Measurements from ENCODE around the gene IPO11. TPM values are rescaled to one million over a fixed set of nuclear protein-coding genes. Genes with fewer than 3 reads are reported as not detected.

IPO11 gene
- total RNA-seq, 1 donor from 2014 or later, result 96.0 TPM

- TF ChIP-seq CTCF (IDR thresholded peaks at IDR 0.05; ENCODE audit: unreplicated experiment), result no peak
- no peaks in the 10 kb centered on the region for H3K9me3 Mint-ChIP-seq (ENCODE audit: unreplicated experiment)
- H3K27me3 Mint-ChIP-seq (ENCODE audit: unreplicated experiment), result peaks cover 3% of the 10 kb centered on the region
- no peak overlapping the region for H3K4me3 Mint-ChIP-seq (ENCODE audit: unreplicated experiment)
- peak overlapping the region; percentile 0 for H3K27ac Mint-ChIP-seq (ENCODE audit: unreplicated experiment)
- H3K36me3 Mint-ChIP-seq (ENCODE audit: low read depth, unreplicated experiment), result no peaks in the 10 kb centered on the region
- DNase-seq (ENCODE audit: low spot score), result no peak
- no peaks in the 10 kb centered on the region for H3K4me1 Mint-ChIP-seq (ENCODE audit: unreplicated experiment)
These were observed 20.1 kb downstream of the IPO11 start for GRCh38 chr5:62432621-62433064.

GRCh38 chr5:62448528-62448927 is 36.0 kb downstream of the IPO11 start:
- H3K27me3 Mint-ChIP-seq (ENCODE audit: unreplicated experiment), result no peaks in the 10 kb centered on the region
- DNase-seq (ENCODE audit: low spot score), result no peak
- TF ChIP-seq CTCF (IDR thresholded peaks at IDR 0.05; ENCODE audit: unreplicated experiment), result no peak
- no peaks in the 10 kb centered on the region for H3K9me3 Mint-ChIP-seq (ENCODE audit: unreplicated experiment)
- no peak overlapping the region for H3K27ac Mint-ChIP-seq (ENCODE audit: unreplicated experiment)
- no peak overlapping the region for H3K4me3 Mint-ChIP-seq (ENCODE audit: unreplicated experiment)
- no peaks in the 10 kb centered on the region for H3K4me1 Mint-ChIP-seq (ENCODE audit: unreplicated experiment)
- peaks cover 7% of the 10 kb centered on the region for H3K36me3 Mint-ChIP-seq (ENCODE audit: low read depth, unreplicated experiment)

GRCh38 chr5:62450259-62450658 is 37.7 kb downstream of the IPO11 start:
- Mint-ChIP-seq H3K36me3 (ENCODE audit: low read depth, unreplicated experiment) (peaks cover 7% of the 10 kb centered on the region), H3K4me1 (ENCODE audit: unreplicated experiment) (no peaks in the 10 kb centered on the region), H3K27ac (ENCODE audit: unreplicated experiment) (no peak overlapping the region), H3K4me3 (ENCODE audit: unreplicated experiment) (no peak overlapping the region), H3K9me3 (ENCODE audit: unreplicated experiment) (no peaks in the 10 kb centered on the region), H3K27me3 (ENCODE audit: unreplicated experiment) (no peaks in the 10 kb centered on the region)
- no peak for DNase-seq (ENCODE audit: low spot score)
- TF ChIP-seq CTCF (IDR thresholded peaks at IDR 0.05; ENCODE audit: unreplicated experiment), result no peak

- no peak for TF ChIP-seq CTCF (IDR thresholded peaks at IDR 0.05; ENCODE audit: unreplicated experiment)
- Mint-ChIP-seq H3K4me3 (ENCODE audit: unreplicated experiment) (no peak overlapping the region), H3K27ac (ENCODE audit: unreplicated experiment) (no peak overlapping the region), H3K4me1 (ENCODE audit: unreplicated experiment) (peaks cover 3% of the 10 kb centered on the region), H3K36me3 (ENCODE audit: low read depth, unreplicated experiment) (peaks cover 4% of the 10 kb centered on the region), H3K27me3 (ENCODE audit: unreplicated experiment) (no peaks in the 10 kb centered on the region), H3K9me3 (ENCODE audit: unreplicated experiment) (no peaks in the 10 kb centered on the region)
- no peak for DNase-seq (ENCODE audit: low spot score)
These were observed 44.5 kb downstream of the IPO11 start for GRCh38 chr5:62457071-62457470.

GRCh38 chr5:62460578-62460983 is 48.0 kb downstream of the IPO11 start:
- peak; percentile 73 for TF ChIP-seq CTCF (IDR thresholded peaks at IDR 0.05; ENCODE audit: unreplicated experiment)
- Mint-ChIP-seq H3K27ac (ENCODE audit: unreplicated experiment) (no peak overlapping the region), H3K27me3 (ENCODE audit: unreplicated experiment) (peaks cover 2% of the 10 kb centered on the region), H3K36me3 (ENCODE audit: low read depth, unreplicated experiment) (no peaks in the 10 kb centered on the region), H3K9me3 (ENCODE audit: unreplicated experiment) (no peaks in the 10 kb centered on the region), H3K4me1 (ENCODE audit: unreplicated experiment) (peaks cover 6% of the 10 kb centered on the region), H3K4me3 (ENCODE audit: unreplicated experiment) (no peak overlapping the region)
- DNase-seq (ENCODE audit: low spot score), result no peak

Data from endothelial cell (in vitro differentiated cells).